Body of pancreas (tissue), 4 donors: Measurements from ENCODE around the gene ZNF785.

ENCODE experiments used
- POLR2A ChIP-seq, 3 donors: fragments of 450-650 bp; IDR thresholded peaks; one replicate each; pipeline ENCODE4 v1.6.1; 2016; ENCODE audit warnings: antibody characterized with exemption in 3 of 3, mild to moderate bottlenecking in 2 of 3
- TF ChIP-seq, protein P1 (sequence below), 7 experiments: fragments of 450-650 bp in 4 of 7; fragments of 200-600 bp in 3 of 7; sonication (generic) in 3 of 7; IDR thresholded peaks; one replicate each; pipeline ENCODE4 v1.5.1; 2016 to 2019; ENCODE audit warnings: antibody characterized with exemption in 7 of 7

DNA sequence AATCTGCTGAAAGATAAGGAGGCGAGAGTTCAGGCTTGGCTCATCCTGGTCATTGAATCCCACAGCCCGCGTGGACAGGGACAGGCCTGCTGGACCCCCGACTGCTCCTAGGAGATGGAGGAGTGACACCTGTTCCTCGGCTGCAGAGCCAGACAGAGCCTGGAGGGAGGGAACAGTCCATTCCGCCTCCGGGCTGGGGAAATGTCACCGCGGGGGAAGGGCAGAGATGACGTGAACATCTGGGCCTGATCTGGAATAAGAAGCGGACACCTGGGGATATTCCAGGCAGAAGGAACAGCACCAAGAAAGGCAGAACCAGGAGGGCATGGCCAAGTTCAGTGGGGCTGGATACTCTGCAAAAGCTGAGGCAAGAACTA is 52.4 kb downstream of the ZNF785 start:
- TF ChIP-seq, protein P1, sequence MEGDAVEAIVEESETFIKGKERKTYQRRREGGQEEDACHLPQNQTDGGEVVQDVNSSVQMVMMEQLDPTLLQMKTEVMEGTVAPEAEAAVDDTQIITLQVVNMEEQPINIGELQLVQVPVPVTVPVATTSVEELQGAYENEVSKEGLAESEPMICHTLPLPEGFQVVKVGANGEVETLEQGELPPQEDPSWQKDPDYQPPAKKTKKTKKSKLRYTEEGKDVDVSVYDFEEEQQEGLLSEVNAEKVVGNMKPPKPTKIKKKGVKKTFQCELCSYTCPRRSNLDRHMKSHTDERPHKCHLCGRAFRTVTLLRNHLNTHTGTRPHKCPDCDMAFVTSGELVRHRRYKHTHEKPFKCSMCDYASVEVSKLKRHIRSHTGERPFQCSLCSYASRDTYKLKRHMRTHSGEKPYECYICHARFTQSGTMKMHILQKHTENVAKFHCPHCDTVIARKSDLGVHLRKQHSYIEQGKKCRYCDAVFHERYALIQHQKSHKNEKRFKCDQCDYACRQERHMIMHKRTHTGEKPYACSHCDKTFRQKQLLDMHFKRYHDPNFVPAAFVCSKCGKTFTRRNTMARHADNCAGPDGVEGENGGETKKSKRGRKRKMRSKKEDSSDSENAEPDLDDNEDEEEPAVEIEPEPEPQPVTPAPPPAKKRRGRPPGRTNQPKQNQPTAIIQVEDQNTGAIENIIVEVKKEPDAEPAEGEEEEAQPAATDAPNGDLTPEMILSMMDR (IDR thresholded peaks at IDR 0.05): no peak
- peak in 1 of 3 donors; percentile 11 for TF ChIP-seq POLR2A (IDR thresholded peaks at IDR 0.05)
